Sigmoid colon (tissue), 4 donors: ENCODE data around the gene ST6GALNAC4.

Experiments used
- CTCF ChIP-seq, 4 experiments: fragments of 450-650 bp in 3 of 4; fragments of 200-600 bp in 1 of 4; IDR thresholded peaks; one replicate each; pipeline ENCODE4 v1.5.1; 2016 to 2019; ENCODE audit warnings: antibody characterized with exemption in 4 of 4, mild to moderate bottlenecking in 3 of 4, moderate library complexity in 2 of 4
- EP300 ChIP-seq, 4 donors: sonication (generic); formaldehyde crosslinking; IDR thresholded peaks; one replicate each; pipeline ENCODE4 v1.6.1; 2017; ENCODE audit warnings: antibody characterized with exemption in 4 of 4
- POLR2A ChIP-seq, 2 donors: fragments of 450-650 bp; IDR thresholded peaks; one replicate each; pipeline ENCODE4 v1.6.1; 2016; ENCODE audit warnings: antibody characterized with exemption in 2 of 2, mild to moderate bottlenecking in 2 of 2, moderate library complexity in 2 of 2
- POLR2AphosphoS5 ChIP-seq, 4 donors: sonication (generic); formaldehyde crosslinking; IDR thresholded peaks; one replicate each; pipeline ENCODE4 v1.6.1; 2017; ENCODE audit warnings: antibody characterized with exemption in 4 of 4

DNA sequence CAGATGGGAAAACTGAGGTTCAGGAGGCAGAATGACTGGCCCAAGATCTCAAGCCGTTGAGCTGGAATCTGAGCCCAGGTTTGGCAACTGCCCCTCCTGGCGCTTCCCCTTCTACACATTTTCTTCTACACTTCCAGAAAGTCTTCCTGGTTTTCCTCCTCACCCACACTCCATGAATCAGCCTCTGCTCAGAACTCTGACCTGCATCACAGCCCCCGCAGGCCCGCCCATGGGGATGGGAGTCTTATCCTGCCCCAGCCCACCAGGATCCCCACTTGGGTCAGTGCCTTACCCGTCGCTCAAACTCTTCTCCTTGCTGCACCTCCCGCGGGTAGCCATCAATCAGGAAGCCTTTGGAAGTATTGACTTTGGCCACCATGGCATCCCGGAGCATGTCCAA lies 45.3 kb downstream of the ST6GALNAC4 start:
- no peak for TF ChIP-seq CTCF (IDR thresholded peaks at IDR 0.05)
- TF ChIP-seq POLR2A (IDR thresholded peaks at IDR 0.05) = no peak
- TF ChIP-seq EP300 (IDR thresholded peaks at IDR 0.05) = no peak
- no peak for TF ChIP-seq POLR2AphosphoS5 (IDR thresholded peaks at IDR 0.05)
